Sigmoid colon (tissue), 3 donors: ENCODE data around the gene PRKCQ.

Experiments
- CTCF ChIP-seq, 4 experiments: fragments of 450-650 bp in 3 of 4; fragments of 200-600 bp in 1 of 4; IDR thresholded peaks; one replicate each; pipeline ENCODE4 v1.5.1; 2016 to 2019; ENCODE audit warnings: antibody characterized with exemption in 4 of 4, mild to moderate bottlenecking in 3 of 4, moderate library complexity in 2 of 4
- POLR2A ChIP-seq, 2 donors: fragments of 450-650 bp; IDR thresholded peaks; one replicate each; pipeline ENCODE4 v1.6.1; 2016; ENCODE audit warnings: antibody characterized with exemption in 2 of 2, mild to moderate bottlenecking in 2 of 2, moderate library complexity in 2 of 2

- TF ChIP-seq CTCF (IDR thresholded peaks at IDR 0.05) (no peak), POLR2A (IDR thresholded peaks at IDR 0.05) (no peak)
Observed at GRCh38 chr10:6579183-6579903, 733 bp downstream of the PRKCQ start.
